Osteocyte (in vitro differentiated cells): ENCODE measurements around the gene GAREM2. TPM values are rescaled to one million over a fixed set of nuclear protein-coding genes. Genes with fewer than 3 reads are reported as not detected.

Experiments
- DNase-seq: peaks from one replicate; pipeline ENCODE4 v3.0.0; 2021; ENCODE audit warnings: mixed read lengths; ENCODE audit not compliant: unreplicated experiment; ENCODE audit errors: extremely low spot score
- H3K27ac Mint-ChIP-seq: one replicate; pipeline ENCODE4 v1.8.0; 2021; ENCODE audit warnings: mild to moderate bottlenecking, mixed read lengths; ENCODE audit not compliant: unreplicated experiment
- H3K27me3 Mint-ChIP-seq: one replicate; pipeline ENCODE4 v1.8.0; 2021; ENCODE audit warnings: mixed read lengths; ENCODE audit not compliant: unreplicated experiment
- H3K36me3 Mint-ChIP-seq: one replicate; pipeline ENCODE4 v1.8.0; 2021; ENCODE audit warnings: mixed read lengths; ENCODE audit not compliant: unreplicated experiment
- H3K4me1 Mint-ChIP-seq: one replicate; pipeline ENCODE4 v1.8.0; 2021; ENCODE audit warnings: mixed read lengths; ENCODE audit not compliant: unreplicated experiment
- H3K4me3 Mint-ChIP-seq: one replicate; pipeline ENCODE4 v1.8.0; 2021; ENCODE audit warnings: mild to moderate bottlenecking, moderate library complexity, mixed read lengths; ENCODE audit not compliant: unreplicated experiment
- H3K9me3 Mint-ChIP-seq: one replicate; pipeline ENCODE4 v1.8.0; 2021; ENCODE audit warnings: mixed read lengths; ENCODE audit not compliant: unreplicated experiment
- long read RNA-seq: library from polyadenylated mRNA; unstranded; transcript quantifications from one replicate; pipeline ENCODE4 v2.0.0, GENCODE V29; 2021
- total RNA-seq: library from RNA; stranded (reverse); gene quantifications from 2 replicates; pipeline ENCODE4 v1.2.1, GENCODE V29; 2021
- TF ChIP-seq, protein P1 (sequence below): fragments of 200-600 bp; sonication (generic); IDR thresholded peaks from 2 replicates; pipeline ENCODE4 v1.5.0; 2021; ENCODE audit warnings: antibody characterized with exemption, mild to moderate bottlenecking, moderate library complexity

The GAREM2 gene
- total RNA-seq = 15.2 and 20.8 TPM in 2 replicates
- long read RNA-seq, partial matches to known transcripts = 0 of 5 reads
- long read RNA-seq, other reads (novel, unspliced or antisense) = 5 of 5 reads

DNA sequence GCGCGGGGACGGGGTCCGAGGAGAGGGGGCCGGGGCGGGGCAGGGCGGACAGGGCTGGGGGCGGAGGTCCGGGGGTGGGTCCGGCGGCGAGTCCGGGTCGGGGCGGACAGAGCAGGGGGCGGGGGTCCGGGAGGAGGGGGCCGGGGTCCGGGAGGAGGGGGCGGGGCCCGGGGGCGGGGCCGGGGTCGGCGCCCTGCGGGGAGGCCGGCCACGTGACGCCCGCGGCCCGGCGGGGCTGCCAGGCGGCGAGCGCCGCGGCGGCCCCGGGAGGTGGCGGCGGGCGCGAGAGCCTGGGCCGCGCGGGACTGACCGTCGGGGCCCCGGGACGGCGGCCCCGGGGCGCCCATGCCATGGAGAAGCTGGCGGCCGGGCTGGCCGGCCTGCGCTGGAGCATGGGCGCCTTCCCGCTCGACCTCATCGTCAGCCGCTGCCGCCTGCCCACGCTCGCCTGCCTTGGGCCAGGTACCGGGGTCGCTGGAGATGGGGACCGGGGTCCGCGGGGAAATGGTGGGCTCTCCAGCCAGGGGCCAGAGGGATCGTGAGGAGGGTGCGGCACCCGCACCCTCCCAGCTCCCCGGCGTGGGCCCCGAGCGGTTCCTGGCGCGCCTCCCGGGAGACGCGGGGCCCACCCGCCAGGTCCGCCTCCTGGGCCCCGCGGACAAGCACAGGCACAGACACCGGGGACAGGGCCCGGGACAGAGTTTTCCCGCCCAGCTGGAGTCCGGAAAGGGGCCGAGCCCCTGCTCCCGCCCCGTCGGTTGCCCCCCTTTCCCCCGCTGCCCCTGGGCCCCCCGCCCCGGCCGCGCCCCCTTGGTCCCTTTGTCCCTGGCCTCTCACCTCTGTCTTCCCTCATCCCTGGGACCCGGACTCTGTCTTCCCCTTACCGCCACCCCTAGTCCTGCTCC lies at the start of gene GAREM2:
TSS of gene GAREM2 (plus strand) at position 218 of the 905 bp plus-strand sequence. CDS start at position 351, 133 bp downstream.
- peaks cover 17% of the 10 kb centered on the region for H3K27me3 Mint-ChIP-seq
- H3K27ac Mint-ChIP-seq = no peak within 1 kb of the TSS
- no peak for DNase-seq
- no peaks in the 10 kb centered on the region for H3K36me3 Mint-ChIP-seq
- peaks cover 10% of the 10 kb centered on the region for H3K4me1 Mint-ChIP-seq
- no peaks in the 10 kb centered on the region for H3K9me3 Mint-ChIP-seq
- peak within 1 kb of the TSS; percentile 70 for H3K4me3 Mint-ChIP-seq
- TF ChIP-seq, protein P1, sequence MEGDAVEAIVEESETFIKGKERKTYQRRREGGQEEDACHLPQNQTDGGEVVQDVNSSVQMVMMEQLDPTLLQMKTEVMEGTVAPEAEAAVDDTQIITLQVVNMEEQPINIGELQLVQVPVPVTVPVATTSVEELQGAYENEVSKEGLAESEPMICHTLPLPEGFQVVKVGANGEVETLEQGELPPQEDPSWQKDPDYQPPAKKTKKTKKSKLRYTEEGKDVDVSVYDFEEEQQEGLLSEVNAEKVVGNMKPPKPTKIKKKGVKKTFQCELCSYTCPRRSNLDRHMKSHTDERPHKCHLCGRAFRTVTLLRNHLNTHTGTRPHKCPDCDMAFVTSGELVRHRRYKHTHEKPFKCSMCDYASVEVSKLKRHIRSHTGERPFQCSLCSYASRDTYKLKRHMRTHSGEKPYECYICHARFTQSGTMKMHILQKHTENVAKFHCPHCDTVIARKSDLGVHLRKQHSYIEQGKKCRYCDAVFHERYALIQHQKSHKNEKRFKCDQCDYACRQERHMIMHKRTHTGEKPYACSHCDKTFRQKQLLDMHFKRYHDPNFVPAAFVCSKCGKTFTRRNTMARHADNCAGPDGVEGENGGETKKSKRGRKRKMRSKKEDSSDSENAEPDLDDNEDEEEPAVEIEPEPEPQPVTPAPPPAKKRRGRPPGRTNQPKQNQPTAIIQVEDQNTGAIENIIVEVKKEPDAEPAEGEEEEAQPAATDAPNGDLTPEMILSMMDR = no peak

DNA sequence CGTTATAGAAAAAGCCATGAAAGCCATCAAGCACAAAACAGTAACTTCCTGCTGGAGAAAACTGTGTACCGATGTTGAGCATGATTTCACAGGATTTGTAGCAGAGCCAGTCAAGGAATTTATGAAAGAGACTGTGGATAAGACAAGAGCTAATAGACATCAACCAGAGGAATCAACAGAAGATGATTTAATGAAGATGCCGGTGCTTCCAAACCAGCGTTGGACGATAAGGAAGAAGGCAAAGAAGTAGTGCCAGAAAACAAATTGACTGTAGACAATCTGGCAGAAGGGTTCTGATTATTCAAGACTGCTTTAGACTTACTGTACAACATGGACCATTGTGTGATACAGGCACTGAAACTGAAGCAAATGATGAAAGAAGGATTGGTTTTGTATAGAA lies 49.5 kb upstream of the GAREM2 start:
- TF ChIP-seq, protein P1 = no peak
- DNase-seq = no peak
- Mint-ChIP-seq H3K27ac (no peak overlapping the region), H3K36me3 (peaks cover 14% of the 10 kb centered on the region), H3K4me3 (no peak overlapping the region), H3K4me1 (peaks cover 8% of the 10 kb centered on the region), H3K9me3 (no peaks in the 10 kb centered on the region), H3K27me3 (no peaks in the 10 kb centered on the region)

DNA sequence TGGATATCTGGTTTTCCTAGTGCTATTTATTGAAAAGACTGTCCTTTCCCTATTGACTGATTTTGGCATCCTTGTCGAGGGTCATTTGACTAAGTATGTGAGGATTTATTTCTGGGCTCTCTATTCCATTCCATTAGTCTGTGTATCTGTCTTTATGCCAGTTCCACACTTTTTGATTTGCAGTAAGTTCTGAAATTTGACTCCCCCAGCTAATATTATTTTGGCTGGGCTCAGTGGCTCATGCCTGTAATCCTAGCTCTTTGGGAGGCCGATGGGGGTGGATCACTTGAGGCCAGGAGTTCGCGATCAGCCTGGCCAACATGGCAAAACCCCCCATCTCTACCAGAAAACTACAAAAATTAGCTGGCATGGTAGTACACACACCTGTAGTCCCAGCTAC lies 46.8 kb upstream of the GAREM2 start:
- no peaks in the 10 kb centered on the region for H3K9me3 Mint-ChIP-seq
- no peak for DNase-seq
- H3K4me3 Mint-ChIP-seq = no peak overlapping the region
- peaks cover 25% of the 10 kb centered on the region for H3K36me3 Mint-ChIP-seq
- no peak overlapping the region for H3K27ac Mint-ChIP-seq
- H3K4me1 Mint-ChIP-seq = peaks cover 8% of the 10 kb centered on the region
- no peaks in the 10 kb centered on the region for H3K27me3 Mint-ChIP-seq
- TF ChIP-seq, protein P1 = no peak

DNA sequence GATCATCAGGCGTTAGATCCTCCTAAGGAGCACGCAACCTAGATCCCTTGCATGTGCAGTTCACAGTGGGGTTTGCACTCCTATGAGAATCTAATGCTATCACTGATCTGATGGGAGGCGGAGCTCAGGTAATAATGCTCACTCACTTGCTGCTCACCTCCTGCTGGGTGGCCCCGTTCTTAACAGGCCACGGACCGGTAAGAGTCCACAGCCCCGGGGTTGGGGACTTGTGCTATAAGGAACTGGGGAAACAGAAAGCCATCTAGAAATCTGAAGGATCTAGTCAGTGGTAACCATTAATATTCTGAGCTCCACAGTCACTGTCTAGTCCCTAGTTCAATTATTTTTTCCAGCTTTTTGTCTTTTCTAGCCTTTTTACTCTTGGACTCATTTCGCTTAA lies 44.7 kb upstream of the GAREM2 start:
- Mint-ChIP-seq H3K27me3 (no peaks in the 10 kb centered on the region), H3K4me1 (peaks cover 8% of the 10 kb centered on the region), H3K27ac (no peak overlapping the region), H3K36me3 (peaks cover 24% of the 10 kb centered on the region), H3K9me3 (no peaks in the 10 kb centered on the region), H3K4me3 (no peak overlapping the region)
- TF ChIP-seq, protein P1 = no peak
- no peak for DNase-seq

DNA sequence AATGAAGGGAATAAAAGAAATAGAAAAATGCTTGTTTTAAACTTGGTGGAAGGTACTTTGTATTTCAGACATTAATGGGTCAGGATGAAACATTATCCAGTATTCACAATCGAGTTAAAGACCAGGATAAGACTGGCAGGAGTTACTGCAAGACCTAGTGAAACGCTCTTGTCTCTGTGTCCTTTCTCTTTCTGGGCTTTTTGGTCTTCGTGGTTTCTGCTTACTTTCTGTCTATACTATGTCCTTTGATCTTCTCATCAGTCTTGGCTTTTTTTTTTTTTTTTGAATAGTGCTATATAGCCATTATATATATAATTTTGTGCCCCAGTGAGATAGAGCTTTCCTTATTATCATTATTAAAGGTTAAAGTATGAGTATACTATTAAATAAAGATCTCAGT lies 42.1 kb upstream of the GAREM2 start:
- H3K4me3 Mint-ChIP-seq = no peak overlapping the region
- H3K27me3 Mint-ChIP-seq = no peaks in the 10 kb centered on the region
- TF ChIP-seq, protein P1 = no peak
- H3K27ac Mint-ChIP-seq = no peak overlapping the region
- H3K4me1 Mint-ChIP-seq = peaks cover 6% of the 10 kb centered on the region
- H3K36me3 Mint-ChIP-seq = peaks cover 32% of the 10 kb centered on the region
- DNase-seq = no peak
- H3K9me3 Mint-ChIP-seq = no peaks in the 10 kb centered on the region
